ENCODE data around the gene KIF13A. TPM values are rescaled to one million over a fixed set of nuclear protein-coding genes. Genes with fewer than 3 reads are reported as not detected.

Gene KIF13A
- total RNA-seq, 4 donors from 2014 or later: 63.8 to 86.3 (median 78.2) TPM

- Histone ChIP-seq H3K36me3 (no peaks in the 10 kb centered on the region), H3K9me3 (no peaks in the 10 kb centered on the region), H3K4me3 (no peak overlapping the region), H3K27ac (replicated peaks in 1 of 4) (no peak overlapping the region), H3K4me1 (peaks cover 0 to 5% (median 0%) of the 10 kb centered on the region in 4 donors), H3K27me3 (no peaks in the 10 kb centered on the region)
- no peak for TF ChIP-seq EP300 (IDR thresholded peaks at IDR 0.05)
- TF ChIP-seq POLR2AphosphoS5 (IDR thresholded peaks at IDR 0.05): no peak
- no peak for TF ChIP-seq POLR2A (IDR thresholded peaks at IDR 0.05; ENCODE audit: low read depth)
- TF ChIP-seq CTCF (IDR thresholded peaks at IDR 0.05): no peak
- DNase-seq (ENCODE audit: extremely low spot score): no peak
- WGBS: 90% methylated on average over 2 of the region's 2 CpGs
- intact Hi-C loops (cut with DNase I): no loop called here
Measured at GRCh38 chr6:18031189-18031588, 43.8 kb upstream of the KIF13A start.

GRCh38 chr6:18028332-18028731 lies 40.9 kb upstream of the KIF13A start:
- no peak for DNase-seq (ENCODE audit: extremely low spot score)
- Histone ChIP-seq H3K27ac (replicated peaks in 1 of 4) (no peak overlapping the region), H3K4me1 (peaks cover 0 to 8% (median under 1%) of the 10 kb centered on the region in 4 donors), H3K9me3 (no peaks in the 10 kb centered on the region), H3K4me3 (no peak overlapping the region), H3K36me3 (no peaks in the 10 kb centered on the region), H3K27me3 (no peaks in the 10 kb centered on the region)
- WGBS: 60% methylated on average over 2 of the region's 2 CpGs
- intact Hi-C loops (cut with DNase I): no loop called here
- no peak for TF ChIP-seq CTCF (IDR thresholded peaks at IDR 0.05)

GRCh38 chr6:18025596-18025995 lies 38.2 kb upstream of the KIF13A start:
- intact Hi-C loops (cut with DNase I): no loop called here
- no peaks in the 10 kb centered on the region for H3K36me3 ChIP-seq
- H3K27me3 ChIP-seq: no peaks in the 10 kb centered on the region
- peaks cover 0 to 15% (median 11%) of the 10 kb centered on the region in 4 donors for H3K4me1 ChIP-seq
- no peak overlapping the region for H3K4me3 ChIP-seq
- no peak overlapping the region for H3K27ac ChIP-seq (replicated peaks in 1 of 4)
- no peak for DNase-seq (ENCODE audit: extremely low spot score)
- TF ChIP-seq POLR2AphosphoS5 (IDR thresholded peaks at IDR 0.05) (no peak), CTCF (IDR thresholded peaks at IDR 0.05) (no peak), POLR2A (IDR thresholded peaks at IDR 0.05; ENCODE audit: low read depth) (no peak), EP300 (IDR thresholded peaks at IDR 0.05) (no peak)
- WGBS: 97% methylated on average over 6 of the region's 6 CpGs
- H3K9me3 ChIP-seq: no peaks in the 10 kb centered on the region

GRCh38 chr6:18024876-18025275 lies 37.4 kb upstream of the KIF13A start:
- Histone ChIP-seq H3K4me1 (peaks cover 0 to 19% (median 12%) of the 10 kb centered on the region in 4 donors), H3K9me3 (no peaks in the 10 kb centered on the region), H3K27ac (replicated peaks in 1 of 4) (no peak overlapping the region), H3K36me3 (no peaks in the 10 kb centered on the region), H3K4me3 (no peak overlapping the region), H3K27me3 (no peaks in the 10 kb centered on the region)
- TF ChIP-seq POLR2AphosphoS5 (IDR thresholded peaks at IDR 0.05): no peak
- no peak for TF ChIP-seq POLR2A (IDR thresholded peaks at IDR 0.05; ENCODE audit: low read depth)
- no peak for TF ChIP-seq EP300 (IDR thresholded peaks at IDR 0.05)
- no peak for TF ChIP-seq CTCF (IDR thresholded peaks at IDR 0.05)
- peak; percentile 64 for DNase-seq (ENCODE audit: extremely low spot score)
- intact Hi-C loops (cut with DNase I): no loop called here
- 98% methylated on average over 5 of the region's 5 CpGs for WGBS

- no peaks in the 10 kb centered on the region for H3K27me3 ChIP-seq
- peaks cover 0 to 24% (median 12%) of the 10 kb centered on the region in 4 donors for H3K4me1 ChIP-seq
- H3K27ac ChIP-seq (replicated peaks in 1 of 4): no peak overlapping the region
- 94% methylated on average over 4 of the region's 4 CpGs for WGBS
- peak; percentile 26 for DNase-seq (ENCODE audit: extremely low spot score)
- no peaks in the 10 kb centered on the region for H3K9me3 ChIP-seq
- no peak overlapping the region for H3K4me3 ChIP-seq
- H3K36me3 ChIP-seq: no peaks in the 10 kb centered on the region
- TF ChIP-seq POLR2A (IDR thresholded peaks at IDR 0.05; ENCODE audit: low read depth) (no peak), POLR2AphosphoS5 (IDR thresholded peaks at IDR 0.05) (no peak), EP300 (IDR thresholded peaks at IDR 0.05) (no peak), CTCF (IDR thresholded peaks at IDR 0.05) (no peak)
- intact Hi-C loops (cut with DNase I): no loop called here
Measured at GRCh38 chr6:18023891-18024290, 36.5 kb upstream of the KIF13A start.
